Endothelial cell of umbilical vein (primary cell): ENCODE measurements around the gene ZSWIM5. TPM values are rescaled to one million over a fixed set of nuclear protein-coding genes. Genes with fewer than 3 reads are reported as not detected.

Experiments used
- BruUV-seq: library from RNA; stranded (reverse); fragments of 400-500 nt; replicated peaks from 2 replicates; lab custom pipeline; 2021; lab: Mats Ljungman, UMichigan
- CTCF ChIA-PET: fragments of 300-600, 350-600 bp; sonication (Branson Sonifier 250); formaldehyde crosslinking; loops from one replicate; lab custom pipeline; 2021; ENCODE audit warnings: antibody characterized with exemption, inconsistent platforms; lab: Charles Lee
- POLR2A ChIA-PET: fragments of 300-600, 350-600 bp; sonication (Branson Sonifier 250); formaldehyde crosslinking; loops from one replicate; lab custom pipeline; 2021; ENCODE audit warnings: antibody characterized with exemption, inconsistent platforms; lab: Charles Lee
- DNase-seq: peaks from one replicate; pipeline ENCODE4 v3.0.0-alpha.2; 2011; ENCODE audit warnings: low read depth, low spot score
- FAIRE-seq: peaks from 2 replicates; lab custom pipeline; 2011; peaks lifted over from hg19 to GRCh38; lab: Jason Lieb, UNC
- H2AFZ ChIP-seq: 2 replicates; pipeline ENCODE4 v1.6.0; 2012; ENCODE audit warnings: low read depth, low read length, control low read depth, inconsistent platforms
- H3K27ac ChIP-seq: 2 replicates; pipeline ENCODE4 v1.5.1; 2011; ENCODE audit warnings: low read depth, mild to moderate bottlenecking, control low read depth, low read length, moderate library complexity; ENCODE audit not compliant: insufficient read depth
- H3K27me3 ChIP-seq, 2 experiments: 2 replicates each; pipeline versions ENCODE4 v1.6.0 to v1.6.1; 2011; ENCODE audit warnings: low read length in 2 of 2, mixed read lengths in 1 of 2; ENCODE audit not compliant: control insufficient read depth in 2 of 2, insufficient read depth in 2 of 2
- H3K36me3 ChIP-seq, 2 experiments: 2 replicates in 1 of 2; 3 replicates in 1 of 2; pipeline ENCODE4 v1.5.1; 2011; ENCODE audit warnings: low read length in 2 of 2, mild to moderate bottlenecking in 1 of 2, moderate library complexity in 1 of 2; ENCODE audit not compliant: control insufficient read depth in 2 of 2, insufficient read depth in 2 of 2; ENCODE audit errors: extremely low read depth in 1 of 2
- H3K4me1 ChIP-seq: 3 replicates; pipeline ENCODE4 v1.5.1; 2011; ENCODE audit warnings: mild to moderate bottlenecking, low read length; ENCODE audit not compliant: control insufficient read depth, insufficient read depth; ENCODE audit errors: extremely low read depth
- H3K4me2 ChIP-seq: 2 replicates; pipeline ENCODE4 v1.6.1; 2011; ENCODE audit warnings: low read length, control low read depth, mixed read lengths; ENCODE audit not compliant: insufficient read depth
- H3K4me3 ChIP-seq, 3 experiments: fragments of 200-600 bp in 1 of 3; sonication (generic), shearing (Covaris generic) in 1 of 3; replicated peaks in 1 of 3; 2 replicates each; pipeline ENCODE4 v1.5.1; 2011 to 2016; ENCODE audit warnings: control low read depth in 3 of 3, low read length in 3 of 3, mild to moderate bottlenecking in 2 of 3, inconsistent platforms in 1 of 3, low read depth in 1 of 3, moderate library complexity in 1 of 3; ENCODE audit not compliant: insufficient read depth in 1 of 3
- H3K79me2 ChIP-seq: 2 replicates; pipeline ENCODE4 v1.6.0; 2012; ENCODE audit warnings: low read length, inconsistent platforms; ENCODE audit not compliant: control insufficient read depth, insufficient read depth
- H3K9ac ChIP-seq: replicated peaks from 2 replicates; pipeline ENCODE3; 2011; ENCODE audit warnings: low read length, control low read depth; ENCODE audit not compliant: insufficient read depth; ENCODE audit errors: extremely low read depth
- H3K9me1 ChIP-seq: replicated peaks from 3 replicates; pipeline ENCODE4 v1.6.0; 2011; ENCODE audit warnings: mild to moderate bottlenecking, low read length; ENCODE audit not compliant: control insufficient read depth, insufficient read depth; ENCODE audit errors: extremely low read depth
- H3K9me3 ChIP-seq: replicated peaks from 2 replicates; pipeline ENCODE4 v1.5.1; 2012; ENCODE audit warnings: low read length, inconsistent platforms; ENCODE audit not compliant: control insufficient read depth, insufficient read depth
- H4K20me1 ChIP-seq: replicated peaks from 2 replicates; pipeline ENCODE3; 2011; ENCODE audit warnings: mild to moderate bottlenecking, low read length; ENCODE audit not compliant: control insufficient read depth, insufficient read depth; ENCODE audit errors: extremely low read depth
- CTCF ChIP-seq, 2 donors: IDR thresholded peaks; 1 replicate in 1 of 2; 2 replicates in 1 of 2; pipeline ENCODE4 v1.5.1; 2011; ENCODE audit warnings: low read length in 2 of 2, mild to moderate bottlenecking in 2 of 2, moderate library complexity in 2 of 2, control low read depth in 1 of 2, inconsistent platforms in 1 of 2, low read depth in 1 of 2; ENCODE audit not compliant: insufficient read depth in 1 of 2; ENCODE audit errors: extremely low read depth in 1 of 2
- EZH2 ChIP-seq: IDR thresholded peaks from 2 replicates; pipeline ENCODE4 v1.6.1; 2012; ENCODE audit warnings: borderline replicate concordance, low read depth, mild to moderate bottlenecking, moderate library complexity, low read length, inconsistent platforms; ENCODE audit not compliant: severe bottlenecking
- FOS ChIP-seq: IDR thresholded peaks from 2 replicates; pipeline ENCODE4 v1.6.1; 2011; ENCODE audit warnings: mild to moderate bottlenecking, low read length, moderate library complexity, borderline replicate concordance; ENCODE audit not compliant: insufficient read depth
- GATA2 ChIP-seq: IDR thresholded peaks from 2 replicates; pipeline ENCODE4 v1.7.0; 2011; ENCODE audit warnings: low read depth, mild to moderate bottlenecking, moderate library complexity, mixed read lengths, low read length; ENCODE audit not compliant: insufficient read length, insufficient read depth
- JUN ChIP-seq: IDR thresholded peaks from 2 replicates; pipeline ENCODE4 v1.6.1; 2011; ENCODE audit warnings: borderline replicate concordance, low read depth; ENCODE audit not compliant: insufficient read length, insufficient read depth
- MAX ChIP-seq: IDR thresholded peaks from 2 replicates; pipeline ENCODE4 v1.6.1; 2011; ENCODE audit not compliant: insufficient read depth, insufficient read length
- MYC ChIP-seq: IDR thresholded peaks from one replicate; pipeline ENCODE4 v1.6.1; 2011; ENCODE audit warnings: mild to moderate bottlenecking, low read depth, low read length
- POLR2A ChIP-seq: IDR thresholded peaks from 2 replicates; pipeline ENCODE4 v1.6.1; 2012; ENCODE audit warnings: low read depth, mild to moderate bottlenecking, control low read depth, low read length
- POLR2AphosphoS5 ChIP-seq: IDR thresholded peaks from 2 replicates; pipeline ENCODE4 v1.6.1; 2012; ENCODE audit warnings: low read depth, mild to moderate bottlenecking, control low read depth, low read length, moderate library complexity; ENCODE audit not compliant: insufficient read depth
- dilution Hi-C: fragments of 300-500 bp; cut with MboI; formaldehyde crosslinking; loops from one replicate; pipeline ENCODE4 v1.15.0; 2019; ENCODE audit warnings: low sequenced_read_pairs; ENCODE audit not compliant: extremely low pct_ligation_motif_present
- intact Hi-C: fragments of 100-400 bp; cut with micrococcal nuclease; formaldehyde crosslinking; loops from one replicate; pipeline ENCODE4 v1.10.0; 2022
- polyA plus RNA-seq, 4 experiments: library from polyadenylated mRNA; depleted of rRNA in 3 of 4; stranded (reverse) in 3 of 4; unstranded in 1 of 4; fragments of >200 nt; gene quantifications; 2 replicates each; pipeline versions ENCODE4 v1.2.1 to v1.2.3, GENCODE V29; 2011 to 2012; ENCODE audit warnings: missing spikeins in 1 of 4
- total RNA-seq: library from RNA; stranded (reverse); gene quantifications from 2 replicates; pipeline ENCODE4 v1.2.3, GENCODE V29; 2021

Gene ZSWIM5
- total and polyA plus RNA-seq, 2 donors (not counting 3 experiments of a cell fraction or from before 2014, with no cell fraction given), result 1.6 to 4.3 TPM

GRCh38 chr1:45035631-45036301 lies 170.6 kb downstream of the ZSWIM5 start:
- dilution Hi-C loops (no loop called here), intact Hi-C loops (no loop called here)
- Histone ChIP-seq H3K4me2 (no peak overlapping the region), H3K9ac (no peak overlapping the region), H3K4me1 (no peaks in the 10 kb centered on the region), H2AFZ (no peak overlapping the region), H3K9me3 (no peaks in the 10 kb centered on the region), H4K20me1 (no peaks in the 10 kb centered on the region), H3K4me3 (no peak overlapping the region), H3K27ac (no peak overlapping the region), H3K27me3 (no peaks in the 10 kb centered on the region), H3K79me2 (no peaks in the 10 kb centered on the region), H3K36me3 (peaks cover 0 to 2% of the 10 kb centered on the region in 2 experiments), H3K9me1 (no peaks in the 10 kb centered on the region)
- no peak for DNase-seq
- CTCF ChIA-PET, result no interaction called here
- POLR2A ChIA-PET, result no interaction called here
- no TSS peak for BruUV-seq
- no peak for FAIRE-seq
- TF ChIP-seq MYC (no peak), GATA2 (no peak), CTCF (IDR thresholded peaks at IDR 0.05; ENCODE audit: extremely low read depth in 1 of 2, insufficient read depth in 1 of 2, low read depth in 1 of 2, low read length in 2 of 2) (no peak), POLR2AphosphoS5 (no peak), EZH2 (no peak), JUN (no peak), FOS (no peak), POLR2A (no peak), MAX (no peak)
